HG02938 (cell line): Measurements from ENCODE around the gene DCAF10.
A peak's percentile ranks its signal among the peaks of the same experiment; 100 is the strongest.
"Not testable (repeated sequence)": the region's sequence is repeated elsewhere in the genome, so short reads cannot be mapped to it uniquely, and the experiment has no call there.

Source experiments
- ATAC-seq: cut with Tn5 transposase; IDR thresholded peaks from one replicate; pipeline ENCODE4 v1.9.1; 2021; ENCODE audit warnings: mild to moderate bottlenecking, moderate library complexity; ENCODE audit not compliant: unreplicated experiment

DCAF10 gene

GRCh38 chr9:37906312-37907239, 106.0 kb downstream of the DCAF10 start:
- no peak for ATAC-seq

- no peak for ATAC-seq
These were observed 107.7 kb downstream of the DCAF10 start for GRCh38 chr9:37908283-37908682.

DNA sequence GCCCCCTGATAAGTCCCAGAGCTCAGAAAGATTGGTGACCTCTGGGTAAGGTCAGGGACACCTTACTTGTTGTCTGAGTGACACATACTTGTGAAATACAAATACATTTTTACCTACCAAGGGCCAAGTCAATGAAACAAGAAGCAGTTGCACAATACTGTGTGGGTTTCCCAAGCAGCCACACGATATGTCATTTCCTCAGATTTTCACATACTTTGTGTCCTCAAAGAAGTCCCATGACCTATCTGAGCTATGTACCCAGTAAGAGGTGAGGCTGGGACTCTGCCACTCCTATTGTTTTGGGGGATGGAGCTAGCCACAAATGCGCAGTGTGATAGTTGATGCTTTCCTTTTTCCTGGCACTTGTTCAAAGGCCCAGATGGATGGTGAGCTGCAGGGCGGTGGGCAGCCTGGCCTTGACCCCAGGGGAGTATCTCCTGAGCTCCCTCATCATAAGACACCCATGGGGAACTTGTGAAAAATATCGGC, 108.1 kb downstream of the DCAF10 start:
- no peak for ATAC-seq

GRCh38 chr9:37909326-37909725, 108.7 kb downstream of the DCAF10 start:
- ATAC-seq, result no peak

DNA sequence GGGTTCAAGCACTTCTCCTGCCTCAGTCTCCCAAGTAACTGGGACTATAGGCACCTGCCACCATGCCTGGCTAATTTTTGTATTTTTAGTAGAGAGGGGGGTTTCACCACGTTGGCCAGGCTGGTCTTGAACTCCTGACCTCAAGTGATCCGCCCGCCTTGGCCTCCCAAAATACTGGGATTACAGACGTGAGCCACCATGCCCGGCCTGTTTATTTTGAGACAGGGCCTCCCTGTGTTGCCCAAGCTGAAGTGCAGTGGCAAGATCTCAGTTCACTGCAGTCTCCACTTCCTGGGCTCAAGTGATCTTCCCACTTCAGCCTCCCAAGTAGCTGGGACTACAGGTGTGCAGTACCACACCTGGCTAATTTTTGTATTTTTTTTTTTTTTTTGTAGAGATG, 109.2 kb downstream of the DCAF10 start:
- not testable (repeated sequence) for ATAC-seq

DNA sequence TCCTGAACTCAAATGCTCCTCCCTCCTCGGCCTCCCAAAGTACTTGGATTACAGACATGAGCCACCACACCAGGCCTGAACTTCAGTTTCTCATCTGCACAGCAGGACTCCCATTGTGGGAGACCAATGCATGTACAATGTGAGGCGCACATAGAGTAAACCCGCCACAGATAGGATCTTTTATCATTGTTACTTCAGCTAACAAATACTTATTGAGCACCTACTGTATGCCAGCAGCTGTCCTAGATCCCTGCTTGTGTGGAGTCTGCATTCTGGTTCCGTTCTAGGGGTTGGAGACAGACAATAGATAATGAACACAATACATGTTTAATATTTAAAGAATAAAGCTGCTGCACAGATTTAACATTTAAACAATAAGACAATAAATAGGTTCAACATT, 109.7 kb downstream of the DCAF10 start:
- no peak for ATAC-seq

- no peak for ATAC-seq
These were observed 110.7 kb downstream of the DCAF10 start for GRCh38 chr9:37911271-37911681.

DNA sequence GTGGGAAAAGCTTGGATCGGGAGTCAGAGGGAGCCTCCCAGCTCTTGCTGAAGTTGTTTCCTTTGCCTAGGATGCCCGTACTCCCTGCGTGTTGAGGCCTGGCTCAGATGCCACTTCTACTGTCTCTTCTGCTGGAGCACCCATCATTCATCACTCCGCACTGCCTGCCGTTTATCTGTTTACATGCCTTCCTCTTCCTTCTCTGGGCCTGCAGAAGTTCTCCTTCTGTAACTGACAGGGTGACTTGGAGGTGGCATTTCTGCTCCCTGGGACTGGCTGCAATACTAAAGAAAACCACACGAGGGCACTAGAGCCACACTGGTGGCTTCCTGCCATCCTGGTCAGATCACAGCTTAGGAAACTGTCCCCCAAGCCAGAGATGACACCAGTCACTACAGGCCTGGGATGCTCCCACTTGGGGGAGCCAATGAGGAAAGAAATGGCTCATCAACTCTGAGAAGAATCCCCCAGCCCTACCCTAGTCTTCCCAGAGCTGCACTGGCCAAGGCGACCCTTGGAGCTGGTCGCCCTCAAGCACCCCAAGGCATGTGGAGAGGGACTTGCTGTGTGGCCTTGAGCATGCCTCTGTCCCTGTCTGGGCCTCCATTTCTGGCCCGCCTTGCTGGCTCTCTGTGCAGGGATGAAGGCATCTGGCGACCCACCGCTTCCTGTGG, 113.0 kb downstream of the DCAF10 start:
- ATAC-seq, result peak; percentile 80

DNA sequence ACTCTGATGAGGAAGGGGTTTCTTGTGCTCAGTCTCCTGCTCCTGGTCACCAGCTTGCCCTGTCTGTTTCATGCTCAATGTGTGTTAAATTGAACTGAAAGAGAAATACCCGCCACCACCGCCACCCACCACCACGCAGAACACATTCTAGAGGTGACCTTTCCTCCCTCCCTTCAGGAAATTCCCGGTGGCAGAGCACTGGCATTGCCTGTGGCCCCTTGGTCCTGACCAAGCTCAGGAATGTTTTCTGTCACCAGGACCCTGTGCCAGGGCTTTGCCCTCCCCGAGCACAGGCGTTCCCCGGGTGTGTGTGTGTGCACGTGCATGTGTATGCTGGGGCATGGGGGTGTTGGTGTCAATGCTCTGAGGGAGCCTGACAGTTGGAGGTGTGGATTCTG, 113.6 kb downstream of the DCAF10 start:
- ATAC-seq, result no peak

DNA sequence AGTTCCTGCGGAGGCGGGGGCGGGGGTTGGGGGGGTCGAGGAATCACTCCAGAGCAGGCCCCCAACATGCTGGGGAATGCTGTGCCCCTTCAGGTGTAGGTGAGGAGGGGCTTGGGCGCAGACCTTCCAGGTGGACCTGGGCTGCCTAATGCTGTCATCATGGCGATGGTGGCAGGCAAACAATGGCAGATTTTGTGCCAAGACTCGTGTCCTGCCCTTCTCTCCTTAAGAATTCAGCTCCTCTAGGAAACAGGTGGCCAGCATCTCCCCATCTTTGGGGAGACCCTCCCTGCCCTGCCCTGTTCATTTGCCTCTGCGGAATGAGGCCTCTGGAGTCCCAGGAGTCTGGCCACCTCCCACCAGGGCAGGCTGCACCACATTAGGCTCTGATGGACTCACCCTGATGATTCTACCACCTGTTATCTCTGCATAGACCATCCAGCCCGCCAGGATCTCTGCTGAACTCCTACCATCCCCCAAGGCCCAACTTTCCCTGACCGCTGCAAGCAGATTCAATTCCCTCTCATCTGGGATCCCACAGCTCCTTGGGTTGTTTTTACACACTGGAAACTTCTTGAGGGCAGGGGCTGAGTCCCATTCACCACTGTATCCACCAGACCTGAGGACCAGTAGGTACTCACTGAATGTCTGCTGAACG, 114.2 kb downstream of the DCAF10 start:
- no peak for ATAC-seq

GRCh38 chr9:37915911-37916470, 115.4 kb downstream of the DCAF10 start:
- no peak for ATAC-seq

DNA sequence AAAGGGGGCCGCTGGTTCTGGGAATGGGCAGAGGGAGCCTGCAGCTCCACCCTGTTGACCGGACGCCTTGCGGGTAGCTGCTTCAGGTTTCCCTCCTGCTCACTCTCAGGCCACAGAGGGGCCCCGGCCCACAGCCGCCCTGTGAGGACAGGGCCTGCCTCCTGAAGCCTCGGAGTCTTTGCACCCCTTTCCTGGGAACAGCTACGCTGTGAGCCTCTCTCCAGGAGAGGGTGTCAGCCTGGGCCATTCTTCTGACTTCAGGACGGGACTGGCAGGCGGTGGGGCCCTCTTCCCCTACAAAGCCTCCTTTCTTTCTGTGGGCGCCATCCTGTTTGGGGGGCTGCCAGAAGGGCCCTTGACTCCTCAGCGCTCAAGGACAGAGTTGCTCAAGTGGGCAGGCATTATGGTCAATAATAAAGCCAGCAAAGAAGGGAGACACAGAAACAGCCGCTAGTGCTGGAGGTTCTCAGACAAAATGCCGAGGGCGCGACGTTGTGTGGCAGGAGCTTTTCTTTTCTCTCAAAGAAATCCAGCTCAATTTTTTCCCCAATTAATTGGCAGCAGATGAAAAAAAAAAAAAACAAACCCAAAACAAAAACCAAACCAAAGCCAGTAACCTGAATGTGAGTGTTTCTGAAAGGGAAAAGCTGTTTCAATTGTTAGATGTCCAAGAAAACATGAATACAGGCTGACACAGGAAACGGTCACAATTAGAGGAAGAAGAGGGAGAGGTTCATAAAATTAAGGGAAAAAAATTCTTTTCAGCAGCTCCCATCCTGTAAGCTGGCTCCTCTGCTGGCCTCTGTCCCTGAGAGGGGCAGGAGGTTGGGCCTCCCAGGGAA, 116.1 kb downstream of the DCAF10 start:
- ATAC-seq, result no peak
